IPS-18a (cell line): ENCODE measurements around the gene ATP8A2.

Source experiments
- H3K27ac ChIP-seq: one replicate; pipeline ENCODE4 v1.5.1; 2013; ENCODE audit warnings: low read length
- H3K27me3 ChIP-seq: one replicate; pipeline ENCODE4 v1.6.1; 2013; ENCODE audit warnings: mild to moderate bottlenecking, low read length; ENCODE audit not compliant: control insufficient read depth, insufficient read depth
- H3K36me3 ChIP-seq: one replicate; pipeline ENCODE4 v1.6.1; 2013; ENCODE audit warnings: low read depth, low read length; ENCODE audit not compliant: control insufficient read depth
- H3K4me1 ChIP-seq: one replicate; pipeline ENCODE4 v1.6.1; 2013; ENCODE audit warnings: low read depth, low read length; ENCODE audit not compliant: control insufficient read depth
- H3K4me3 ChIP-seq: one replicate; pipeline ENCODE4 v1.5.1; 2013; ENCODE audit warnings: low read length
- H3K9ac ChIP-seq: one replicate; pipeline ENCODE4 v1.6.1; 2013; ENCODE audit warnings: mild to moderate bottlenecking, low read length, moderate library complexity
- H3K9me3 ChIP-seq: one replicate; pipeline ENCODE4 v1.6.1; 2013; ENCODE audit warnings: low read depth, low read length; ENCODE audit not compliant: control insufficient read depth

ATP8A2 gene

DNA sequence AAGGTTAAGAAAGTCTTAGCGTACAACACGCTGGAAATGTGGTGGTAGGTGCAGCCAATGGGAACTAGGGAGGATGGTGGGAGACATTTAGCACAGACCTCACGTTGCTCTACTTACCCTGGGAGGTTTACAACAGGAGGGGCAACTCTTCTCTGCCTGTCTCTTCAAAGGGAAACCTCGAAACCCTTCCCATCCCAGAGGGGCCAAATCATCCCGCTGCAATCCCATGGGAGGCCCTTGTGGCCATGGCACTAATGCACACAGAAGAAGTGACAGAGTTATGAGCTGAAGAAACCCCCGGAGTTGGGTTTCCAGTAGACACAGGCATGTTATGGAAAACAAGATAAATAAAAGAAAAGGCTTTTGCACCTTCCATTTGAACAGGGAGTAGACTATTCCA lies 644.4 kb downstream of the ATP8A2 start:
- Histone ChIP-seq H3K27me3 (no peaks in the 10 kb centered on the region), H3K4me1 (no peaks in the 10 kb centered on the region), H3K27ac (no peak overlapping the region), H3K36me3 (no peaks in the 10 kb centered on the region), H3K9ac (no peak overlapping the region), H3K9me3 (no peaks in the 10 kb centered on the region), H3K4me3 (no peak overlapping the region)

DNA sequence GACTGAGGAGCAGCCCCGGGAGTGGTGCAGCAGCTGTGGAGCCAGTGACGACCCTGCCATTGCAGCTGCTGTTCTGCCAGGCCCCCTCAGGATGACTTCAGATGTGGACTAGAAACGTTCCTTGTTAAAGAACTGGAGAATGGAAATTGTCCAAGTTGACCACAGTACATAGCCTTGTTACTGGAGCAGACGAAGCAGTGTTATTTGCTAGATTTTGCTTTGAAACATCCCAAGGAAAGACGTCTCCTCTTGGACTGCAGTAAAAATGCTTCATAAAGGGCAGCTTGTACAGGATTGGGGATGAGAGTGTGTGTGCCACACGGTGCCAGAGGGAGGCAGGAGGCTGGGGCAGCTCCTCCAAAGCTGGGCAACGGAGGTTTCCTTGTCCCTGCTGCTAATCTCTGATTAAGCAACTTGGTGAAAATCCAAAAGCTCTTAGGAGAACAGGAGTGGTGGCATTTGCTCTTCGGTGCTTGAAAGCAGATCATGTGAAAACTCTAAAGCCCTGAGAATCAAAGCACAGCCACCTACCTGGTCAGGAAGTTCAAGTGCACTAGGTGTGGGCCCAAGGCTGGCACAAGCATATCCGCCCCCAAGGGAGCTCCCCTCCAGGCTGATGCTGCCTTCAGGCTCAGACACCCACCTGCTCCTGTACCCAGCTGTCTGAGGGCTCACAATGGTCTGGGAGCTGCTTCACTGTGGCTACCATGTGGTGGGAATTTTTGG lies 645.6 kb downstream of the ATP8A2 start:
- H3K9me3 ChIP-seq: no peaks in the 10 kb centered on the region
- H3K27me3 ChIP-seq: no peaks in the 10 kb centered on the region
- no peaks in the 10 kb centered on the region for H3K36me3 ChIP-seq
- H3K27ac ChIP-seq: no peak overlapping the region
- H3K4me1 ChIP-seq: no peaks in the 10 kb centered on the region
- no peak overlapping the region for H3K9ac ChIP-seq
- H3K4me3 ChIP-seq: no peak overlapping the region

DNA sequence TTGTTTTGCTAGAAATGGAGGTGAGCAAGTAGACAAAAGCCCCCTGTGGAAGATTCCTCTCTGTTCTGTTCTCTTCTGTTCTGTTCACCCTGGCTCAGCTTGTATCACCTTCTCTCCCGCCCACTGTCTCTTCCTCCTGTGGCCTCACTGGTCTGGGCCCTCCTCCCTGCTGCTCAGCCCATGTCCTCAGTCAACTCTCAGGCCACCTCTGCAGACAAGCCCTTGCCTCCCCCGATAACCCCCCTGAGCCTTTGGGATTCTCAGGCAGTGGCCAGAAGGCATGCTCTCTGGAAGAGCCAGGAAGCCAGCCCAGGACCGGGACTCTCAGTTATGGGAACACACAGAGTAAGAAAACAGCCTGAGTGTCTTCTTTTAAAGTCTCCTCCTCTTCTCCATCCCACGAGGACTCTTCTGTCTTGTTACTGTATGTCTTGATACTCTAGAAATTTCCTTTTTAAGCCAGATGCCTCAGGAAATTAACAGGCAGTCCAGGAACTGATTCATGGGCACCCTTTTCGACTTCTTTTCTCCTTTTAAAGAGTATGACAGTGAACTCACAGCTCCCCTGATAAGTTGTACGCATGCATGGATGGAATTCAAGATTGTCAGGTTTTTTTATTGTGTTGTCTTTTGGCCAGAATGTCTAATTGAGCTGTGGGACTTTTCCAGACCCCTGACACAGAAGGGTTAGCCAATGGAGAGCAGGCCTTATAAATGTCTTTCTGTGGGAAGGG lies 646.3 kb downstream of the ATP8A2 start:
- no peak overlapping the region for H3K27ac ChIP-seq
- H3K9ac ChIP-seq: no peak overlapping the region
- H3K4me1 ChIP-seq: no peaks in the 10 kb centered on the region
- H3K9me3 ChIP-seq: no peaks in the 10 kb centered on the region
- H3K36me3 ChIP-seq: no peaks in the 10 kb centered on the region
- H3K4me3 ChIP-seq: no peak overlapping the region
- H3K27me3 ChIP-seq: no peaks in the 10 kb centered on the region

DNA sequence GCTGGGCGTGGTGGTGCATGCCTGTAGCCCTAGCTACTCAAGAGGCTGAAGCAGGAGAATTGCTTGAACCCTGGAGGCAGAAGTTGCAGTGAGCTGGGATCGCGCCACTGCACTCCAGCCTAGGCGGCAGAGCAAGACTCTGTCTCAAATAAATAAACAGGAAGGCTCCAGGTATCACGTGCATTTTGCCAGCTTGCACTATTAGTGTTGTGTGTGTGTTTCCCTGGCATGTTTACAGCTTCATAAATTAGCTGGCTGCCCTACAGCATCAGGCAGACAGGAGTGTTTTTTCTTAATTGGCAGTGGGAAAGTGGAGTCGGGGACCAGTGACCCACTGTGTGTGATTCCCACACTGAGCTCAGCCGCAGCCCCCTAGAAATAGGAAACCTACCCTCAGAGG lies 647.5 kb downstream of the ATP8A2 start:
- Histone ChIP-seq H3K36me3 (no peaks in the 10 kb centered on the region), H3K4me1 (no peaks in the 10 kb centered on the region), H3K27ac (no peak overlapping the region), H3K9me3 (no peaks in the 10 kb centered on the region), H3K27me3 (no peaks in the 10 kb centered on the region), H3K9ac (no peak overlapping the region), H3K4me3 (no peak overlapping the region)

DNA sequence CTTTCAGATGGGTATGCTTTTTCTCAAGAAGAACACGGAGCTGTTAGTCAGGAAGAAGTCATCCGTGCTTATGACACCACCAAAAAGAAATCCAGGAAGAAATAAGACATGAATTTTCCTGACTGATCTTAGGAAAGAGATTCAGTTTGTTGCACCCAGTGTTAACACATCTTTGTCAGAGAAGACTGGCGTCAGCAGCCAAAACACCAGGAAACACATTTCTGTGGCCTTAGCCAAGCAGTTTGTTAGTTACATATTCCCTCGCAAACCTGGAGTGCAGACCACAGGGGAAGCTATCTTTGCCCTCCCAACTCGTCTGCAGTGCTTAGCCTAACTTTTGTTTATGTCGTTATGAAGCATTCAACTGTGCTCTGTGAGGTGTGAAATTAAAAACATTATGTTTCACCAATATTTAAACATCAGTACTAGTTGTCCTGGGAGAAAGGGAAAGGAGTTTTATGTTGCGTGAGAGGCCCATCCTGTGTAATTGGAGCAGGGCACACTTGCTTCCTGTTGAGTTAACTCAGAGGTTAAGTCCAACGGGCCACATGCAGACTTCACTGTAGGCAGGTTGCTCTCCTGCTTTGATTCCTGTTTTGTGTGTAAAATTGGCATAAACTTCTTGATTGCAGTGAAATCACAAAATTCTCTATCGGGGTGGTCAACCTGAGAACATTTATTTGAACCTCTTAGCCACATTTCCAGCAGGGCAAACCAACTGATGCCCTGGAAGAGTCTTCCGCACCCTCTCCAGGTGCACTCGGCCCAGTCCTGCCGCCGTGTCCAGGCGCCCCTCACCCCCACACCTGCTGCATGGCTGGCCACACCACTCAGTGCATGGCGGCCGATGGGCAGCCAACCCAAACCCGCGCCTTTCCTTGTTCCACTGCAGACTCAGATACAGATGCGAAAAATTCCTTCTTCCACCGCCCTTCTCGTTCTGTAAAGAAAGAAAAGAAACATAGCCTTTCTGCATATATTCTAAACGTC lies 648.4 kb downstream of the ATP8A2 start:
- Histone ChIP-seq H3K27ac (no peak overlapping the region), H3K4me1 (peaks cover 6% of the 10 kb centered on the region)

DNA sequence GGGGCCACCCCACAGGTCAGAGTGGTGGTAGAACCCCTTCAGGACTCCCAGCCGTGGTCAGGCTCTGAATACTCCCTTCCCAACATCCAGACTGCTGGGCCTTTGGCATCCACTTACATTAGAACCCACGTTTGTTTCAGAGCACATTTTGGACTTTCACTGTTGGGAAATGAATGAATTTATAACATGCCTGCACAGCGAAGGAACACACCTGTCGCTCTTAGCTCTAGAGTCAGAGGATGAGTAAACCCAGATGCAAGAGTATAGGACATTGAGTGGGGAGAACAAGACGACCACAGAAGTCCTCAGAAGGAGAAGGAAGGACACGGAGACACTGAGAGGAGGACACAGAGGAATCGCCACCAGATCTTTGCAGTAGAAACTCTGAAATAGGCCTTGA lies 649.1 kb downstream of the ATP8A2 start:
- Histone ChIP-seq H3K9me3 (no peaks in the 10 kb centered on the region), H3K4me1 (peaks cover 8% of the 10 kb centered on the region), H3K36me3 (no peaks in the 10 kb centered on the region), H3K27me3 (no peaks in the 10 kb centered on the region), H3K27ac (no peak overlapping the region), H3K9ac (no peak overlapping the region), H3K4me3 (no peak overlapping the region)

More for the DNA sequence above, 648.4 kb downstream of the ATP8A2 start:
- H3K27me3 ChIP-seq: no peaks in the 10 kb centered on the region
- H3K9ac ChIP-seq: no peak overlapping the region
- no peak overlapping the region for H3K4me3 ChIP-seq
- no peaks in the 10 kb centered on the region for H3K9me3 ChIP-seq
- H3K36me3 ChIP-seq: no peaks in the 10 kb centered on the region

DNA sequence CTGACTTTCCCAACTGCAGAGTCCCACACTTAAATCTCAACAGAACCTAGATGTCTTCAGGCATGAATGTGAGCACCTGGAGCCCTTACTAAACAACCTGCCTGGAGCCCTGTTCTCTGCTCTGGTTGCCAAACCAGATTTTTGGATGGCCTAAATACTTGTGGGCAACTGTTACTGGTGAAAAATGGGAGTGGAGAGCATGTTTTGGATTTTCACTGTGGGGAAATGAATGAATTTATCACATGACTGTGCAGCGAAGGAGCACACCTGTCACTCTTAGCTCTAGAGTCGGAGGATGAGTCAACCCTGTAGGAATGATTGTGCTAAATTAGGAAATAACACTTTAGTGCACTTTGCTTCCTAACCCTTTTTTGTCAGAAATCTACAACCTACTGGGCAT lies 649.7 kb downstream of the ATP8A2 start:
- no peak overlapping the region for H3K9ac ChIP-seq
- H3K27ac ChIP-seq: no peak overlapping the region
- no peak overlapping the region for H3K4me3 ChIP-seq
- H3K36me3 ChIP-seq: no peaks in the 10 kb centered on the region
- H3K27me3 ChIP-seq: no peaks in the 10 kb centered on the region
- peaks cover 14% of the 10 kb centered on the region for H3K4me1 ChIP-seq
- H3K9me3 ChIP-seq: no peaks in the 10 kb centered on the region

DNA sequence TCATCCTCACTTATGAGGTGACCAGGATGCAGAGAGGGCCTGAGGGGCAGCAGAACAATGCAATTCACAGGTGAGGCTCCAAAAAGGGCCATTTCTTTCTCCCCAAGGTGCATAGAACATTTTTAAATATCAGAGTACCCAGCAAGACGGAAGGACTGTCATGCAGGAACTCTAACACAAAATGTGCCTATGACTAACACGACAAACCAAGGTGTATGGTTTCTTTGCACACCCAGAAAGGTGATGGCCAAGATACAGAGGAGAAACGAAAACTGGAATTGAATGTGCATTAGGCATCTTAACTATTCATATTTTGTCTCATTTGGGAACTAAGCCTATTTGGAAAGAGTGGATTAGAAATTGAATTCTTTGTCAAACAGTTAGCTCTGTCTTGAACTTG lies 650.2 kb downstream of the ATP8A2 start:
- Histone ChIP-seq H3K9ac (no peak overlapping the region), H3K27me3 (no peaks in the 10 kb centered on the region), H3K36me3 (no peaks in the 10 kb centered on the region), H3K4me3 (no peak overlapping the region), H3K27ac (no peak overlapping the region), H3K9me3 (no peaks in the 10 kb centered on the region), H3K4me1 (peaks cover 14% of the 10 kb centered on the region)

DNA sequence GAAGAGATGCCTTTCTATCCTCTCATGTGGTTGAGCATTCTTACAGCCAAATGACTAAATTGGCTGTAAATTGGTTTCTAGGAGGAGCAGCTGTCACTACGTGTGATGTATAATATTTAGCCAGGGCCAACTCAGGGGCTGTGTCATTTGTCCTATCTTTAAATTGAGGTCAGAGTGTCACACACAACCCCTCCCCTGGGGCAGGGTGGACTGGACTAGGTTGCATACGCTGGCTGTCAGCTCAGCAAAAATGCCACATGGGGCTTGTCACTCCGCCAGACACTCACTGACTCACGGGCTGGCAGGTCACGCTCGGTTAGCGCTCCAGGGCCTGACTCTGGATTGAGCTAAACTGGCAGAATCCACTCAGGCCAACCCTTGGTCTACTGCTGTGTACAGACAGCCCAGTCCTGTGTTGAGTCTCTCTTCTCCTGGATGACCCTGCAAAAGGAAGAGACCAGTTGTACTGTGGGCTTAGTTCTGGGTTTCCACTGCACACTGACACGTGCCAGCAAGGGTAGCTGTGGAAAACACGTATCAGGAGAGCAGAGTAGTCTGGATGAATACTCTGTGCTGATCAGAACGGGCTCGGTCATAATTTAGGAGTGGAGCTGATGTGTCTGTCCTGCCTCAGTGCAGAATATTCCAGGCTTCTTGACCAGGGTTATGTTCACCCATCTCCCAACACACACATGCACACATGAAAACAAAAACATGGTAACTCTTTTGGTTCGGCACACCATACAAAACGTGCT lies 650.9 kb downstream of the ATP8A2 start:
- Histone ChIP-seq H3K4me1 (peaks cover 14% of the 10 kb centered on the region), H3K27ac (no peak overlapping the region), H3K9me3 (no peaks in the 10 kb centered on the region), H3K27me3 (no peaks in the 10 kb centered on the region), H3K36me3 (no peaks in the 10 kb centered on the region), H3K4me3 (no peak overlapping the region), H3K9ac (no peak overlapping the region)

DNA sequence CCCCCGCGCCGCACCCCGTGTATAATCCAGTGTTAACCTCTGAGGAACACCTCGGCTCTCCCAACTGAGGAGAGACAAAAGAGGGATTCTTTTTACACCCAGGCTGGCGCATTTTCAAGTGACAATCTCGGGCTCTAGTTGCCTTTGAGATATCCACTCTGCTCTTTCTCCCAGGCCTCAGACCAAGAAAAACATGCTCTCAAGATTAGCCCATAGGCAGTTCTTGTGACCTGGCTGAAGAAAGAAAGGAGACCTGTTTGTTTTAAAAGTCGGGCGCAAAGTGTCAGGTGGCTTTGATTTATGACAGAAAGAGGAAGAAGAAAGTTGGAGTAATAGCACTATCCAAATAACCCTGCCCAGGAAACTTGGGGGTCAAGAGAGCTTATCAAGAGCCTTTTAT lies 652.8 kb downstream of the ATP8A2 start:
- no peak overlapping the region for H3K27ac ChIP-seq
- H3K4me3 ChIP-seq: no peak overlapping the region
- H3K27me3 ChIP-seq: no peaks in the 10 kb centered on the region
- no peaks in the 10 kb centered on the region for H3K36me3 ChIP-seq
- H3K9me3 ChIP-seq: no peaks in the 10 kb centered on the region
- H3K9ac ChIP-seq: no peak overlapping the region
- H3K4me1 ChIP-seq: peaks cover 14% of the 10 kb centered on the region

DNA sequence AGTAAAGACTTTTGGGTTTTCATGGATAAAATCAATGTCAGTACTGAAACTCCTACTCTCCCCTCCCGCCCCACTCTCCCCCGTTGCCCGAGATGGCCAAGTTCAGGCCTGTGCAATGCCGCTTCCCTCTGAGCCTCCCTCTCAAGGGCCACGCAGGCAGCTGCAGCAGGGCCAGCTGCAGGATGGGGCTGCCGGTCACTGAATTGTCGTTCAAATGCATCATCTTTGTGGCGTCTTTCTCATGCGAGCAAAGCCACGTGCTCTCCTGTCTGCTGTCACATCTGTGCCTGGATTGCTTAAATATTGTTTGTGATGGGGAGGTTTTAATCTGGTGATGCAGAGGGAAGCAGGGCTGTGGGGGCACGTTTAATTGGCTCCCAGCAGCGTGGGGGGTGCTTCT lies 653.4 kb downstream of the ATP8A2 start:
- Histone ChIP-seq H3K36me3 (no peaks in the 10 kb centered on the region), H3K4me3 (no peak overlapping the region), H3K9ac (no peak overlapping the region), H3K4me1 (peaks cover 14% of the 10 kb centered on the region), H3K9me3 (no peaks in the 10 kb centered on the region), H3K27me3 (no peaks in the 10 kb centered on the region), H3K27ac (no peak overlapping the region)
